Mesenchymal stem cell (in vitro differentiated cells and primary cell): Measurements from ENCODE around the gene CERS1.

Experiments used
- DNase-seq: peaks from one replicate; pipeline ENCODE4 v3.0.0-alpha.2; 2013
- H2AFZ ChIP-seq: one replicate; pipeline ENCODE4 v1.6.1; 2013; ENCODE audit warnings: low read depth, mild to moderate bottlenecking, control low read depth, inconsistent platforms, low read length, moderate library complexity
- H2AK5ac ChIP-seq: 2 replicates; pipeline ENCODE4 v1.6.1; 2013; ENCODE audit warnings: low read length, moderate library complexity, mild to moderate bottlenecking, inconsistent platforms; ENCODE audit not compliant: severe bottlenecking
- H2BK120ac ChIP-seq: one replicate; pipeline ENCODE4 v1.6.1; 2013; ENCODE audit warnings: low read depth, mild to moderate bottlenecking, inconsistent platforms, low read length, moderate library complexity
- H2BK12ac ChIP-seq, 2 experiments: one replicate each; pipeline ENCODE4 v1.6.1; 2013; ENCODE audit warnings: inconsistent platforms in 2 of 2, low read length in 2 of 2, mild to moderate bottlenecking in 2 of 2, moderate library complexity in 2 of 2, control low read depth in 1 of 2
- H2BK15ac ChIP-seq: one replicate; pipeline ENCODE4 v1.6.1; 2013; ENCODE audit warnings: mild to moderate bottlenecking, low read depth, inconsistent platforms; ENCODE audit not compliant: poor library complexity, severe bottlenecking
- H2BK5ac ChIP-seq: 2 replicates; pipeline ENCODE4 v1.6.1; 2013; ENCODE audit warnings: low read depth, mild to moderate bottlenecking, low read length, control low read depth, inconsistent platforms; ENCODE audit not compliant: poor library complexity, severe bottlenecking
- H3K14ac ChIP-seq, 2 experiments: one replicate each; pipeline ENCODE4 v1.6.1; 2013; ENCODE audit warnings: inconsistent platforms in 2 of 2, low read length in 2 of 2, control low read depth in 1 of 2, mild to moderate bottlenecking in 1 of 2, moderate library complexity in 1 of 2
- H3K18ac ChIP-seq, 2 experiments: one replicate each; pipeline ENCODE4 v1.6.1; 2013; ENCODE audit warnings: inconsistent platforms in 2 of 2, low read length in 2 of 2, control low read depth in 1 of 2, low read depth in 1 of 2, mild to moderate bottlenecking in 1 of 2
- H3K23ac ChIP-seq, 2 experiments: one replicate each; pipeline ENCODE4 v1.6.1; 2013; ENCODE audit warnings: inconsistent platforms in 2 of 2, low read length in 2 of 2, mild to moderate bottlenecking in 2 of 2, moderate library complexity in 2 of 2, control low read depth in 1 of 2
- H3K27ac ChIP-seq: 2 replicates; pipeline ENCODE4 v1.5.1; 2013; ENCODE audit warnings: mild to moderate bottlenecking, moderate library complexity, low read length, control low read depth, inconsistent platforms; ENCODE audit not compliant: poor library complexity, severe bottlenecking
- H3K27me3 ChIP-seq, 2 experiments: 2 replicates each; pipeline versions ENCODE4 v1.6.1 to v1.7.0; 2013; ENCODE audit warnings: low read length in 2 of 2, mild to moderate bottlenecking in 2 of 2, moderate library complexity in 2 of 2, control low read depth in 1 of 2, inconsistent platforms in 1 of 2; ENCODE audit not compliant: control insufficient read depth in 1 of 2, insufficient read depth in 1 of 2
- H3K36me3 ChIP-seq, 2 experiments: 2 replicates each; pipeline versions ENCODE4 v1.6.1 to v1.7.0; 2013; ENCODE audit warnings: low read length in 2 of 2, control low read depth in 1 of 2, inconsistent platforms in 1 of 2, low read depth in 1 of 2, mild to moderate bottlenecking in 1 of 2; ENCODE audit not compliant: insufficient read depth in 2 of 2, control insufficient read depth in 1 of 2
- H3K4ac ChIP-seq, 2 experiments: one replicate each; pipeline ENCODE4 v1.6.1; 2013; ENCODE audit warnings: inconsistent platforms in 2 of 2, low read length in 2 of 2, mild to moderate bottlenecking in 2 of 2, moderate library complexity in 2 of 2, control low read depth in 1 of 2, low read depth in 1 of 2
- H3K4me1 ChIP-seq: 2 replicates; pipeline ENCODE4 v1.6.1; 2013; ENCODE audit warnings: low read depth, low read length, control low read depth; ENCODE audit not compliant: control insufficient read depth, insufficient read depth
- H3K4me2 ChIP-seq: 2 replicates; pipeline ENCODE4 v1.6.1; 2013; ENCODE audit warnings: low read length, mild to moderate bottlenecking, inconsistent platforms; ENCODE audit not compliant: poor library complexity, severe bottlenecking
- H3K4me3 ChIP-seq, 2 experiments: 2 replicates each; pipeline versions ENCODE4 v1.5.1 to v1.7.0; 2013; ENCODE audit warnings: low read length in 2 of 2, mild to moderate bottlenecking in 2 of 2, control low read depth in 1 of 2, low read depth in 1 of 2; ENCODE audit not compliant: insufficient read depth in 1 of 2
- H3K79me1 ChIP-seq: replicated peaks from 2 replicates; pipeline ENCODE4 v1.6.1; 2013; ENCODE audit warnings: mild to moderate bottlenecking, control low read depth, low read length, inconsistent platforms; ENCODE audit not compliant: poor library complexity, severe bottlenecking
- H3K9ac ChIP-seq: 2 replicates; pipeline ENCODE4 v1.7.0; 2013; ENCODE audit warnings: mild to moderate bottlenecking, low read length, moderate library complexity
- H3K9me3 ChIP-seq: 2 replicates; pipeline ENCODE4 v1.7.0; 2013; ENCODE audit warnings: mild to moderate bottlenecking, low read length; ENCODE audit not compliant: control insufficient read depth
- H4K8ac ChIP-seq: one replicate; pipeline ENCODE4 v1.6.1; 2013; ENCODE audit warnings: inconsistent platforms, mild to moderate bottlenecking, low read length, moderate library complexity
- H4K91ac ChIP-seq: one replicate; pipeline ENCODE4 v1.6.1; 2013; ENCODE audit warnings: mild to moderate bottlenecking, low read length, inconsistent platforms
- WGBS: methylation state at CpG from one replicate; pipeline ENCODE4 v1.1.7; 2013; ENCODE audit warnings: mixed read lengths; 5-methylcytosine and 5-hydroxymethylcytosine counted together

CERS1 gene

GRCh38 chr19:18895038-18895823 is 727 bp downstream of the CERS1 start:
- WGBS: 1% methylated on average over 60 of the region's 72 CpGs
- H4K91ac ChIP-seq: no peak overlapping the region
- peak overlapping the region; percentile 48 to 67 for H3K4me3 ChIP-seq
- peak overlapping the region in 1 of 2 experiments; percentile 38 for H3K18ac ChIP-seq
- no peak overlapping the region for H2AK5ac ChIP-seq
- H3K9me3 ChIP-seq: no peaks in the 10 kb centered on the region
- H3K4me2 ChIP-seq: peak overlapping the region; percentile 97
- no peak overlapping the region for H2BK120ac ChIP-seq
- peaks cover 20% of the 10 kb centered on the region for H3K4me1 ChIP-seq
- peak overlapping the region; percentile 65 for H2AFZ ChIP-seq
- DNase-seq: peak; percentile 40
- peak overlapping the region in 1 of 2 experiments; percentile 27 for H3K14ac ChIP-seq
- no peak overlapping the region for H2BK12ac ChIP-seq
- peaks cover 12 to 23% of the 10 kb centered on the region in 2 experiments for H3K36me3 ChIP-seq
- H3K23ac ChIP-seq: peak overlapping the region in 1 of 2 experiments; percentile 64
- H3K27me3 ChIP-seq: peaks cover 34 to 35% of the 10 kb centered on the region in 2 experiments
- no peak overlapping the region for H3K9ac ChIP-seq
- no peaks in the 10 kb centered on the region for H3K79me1 ChIP-seq
- peak overlapping the region in 1 of 2 experiments; percentile 7 for H3K4ac ChIP-seq
- peak overlapping the region; percentile 29 for H4K8ac ChIP-seq
- no peak overlapping the region for H2BK5ac ChIP-seq
- no peak overlapping the region for H3K27ac ChIP-seq
- H2BK15ac ChIP-seq: peak overlapping the region; percentile 45

GRCh38 chr19:18894254-18895037 is 1.5 kb downstream of the CERS1 start:
- Histone ChIP-seq H2AFZ (peak overlapping the region; percentile 49), H2BK12ac (no peak overlapping the region), H3K27ac (no peak overlapping the region), H3K4me1 (peaks cover 20% of the 10 kb centered on the region), H2BK120ac (no peak overlapping the region), H3K36me3 (peaks cover 6 to 15% of the 10 kb centered on the region in 2 experiments), H3K27me3 (peaks cover 34 to 35% of the 10 kb centered on the region in 2 experiments), H3K4me2 (peak overlapping the region; percentile 97), H3K9me3 (no peaks in the 10 kb centered on the region), H3K4ac (peak overlapping the region in 1 of 2 experiments; percentile 7), H4K8ac (no peak overlapping the region), H2BK15ac (no peak overlapping the region), H3K4me3 (peak overlapping the region in 1 of 2 experiments; percentile 67), H3K9ac (no peak overlapping the region), H3K23ac (no peak overlapping the region), H4K91ac (peak overlapping the region; percentile 31), H3K79me1 (no peaks in the 10 kb centered on the region), H3K18ac (no peak overlapping the region), H3K14ac (no peak overlapping the region), H2AK5ac (no peak overlapping the region), H2BK5ac (no peak overlapping the region)
- no peak for DNase-seq
- 42% methylated on average over 23 of the region's 28 CpGs for WGBS

GRCh38 chr19:18893587-18894253 is 2.2 kb downstream of the CERS1 start:
- H2BK120ac ChIP-seq: no peak overlapping the region
- H3K9ac ChIP-seq: no peak overlapping the region
- H2BK15ac ChIP-seq: no peak overlapping the region
- H3K4me2 ChIP-seq: no peak overlapping the region
- no peak overlapping the region for H2BK5ac ChIP-seq
- H2AFZ ChIP-seq: no peak overlapping the region
- no peak overlapping the region for H2AK5ac ChIP-seq
- no peak overlapping the region for H2BK12ac ChIP-seq
- no peak overlapping the region for H3K23ac ChIP-seq
- no peak overlapping the region for H3K14ac ChIP-seq
- H3K9me3 ChIP-seq: no peaks in the 10 kb centered on the region
- peaks cover 34 to 35% of the 10 kb centered on the region in 2 experiments for H3K27me3 ChIP-seq
- no peak overlapping the region for H3K4ac ChIP-seq
- no peaks in the 10 kb centered on the region for H3K79me1 ChIP-seq
- H4K91ac ChIP-seq: no peak overlapping the region
- H4K8ac ChIP-seq: no peak overlapping the region
- DNase-seq: no peak
- H3K18ac ChIP-seq: no peak overlapping the region
- H3K36me3 ChIP-seq: peaks cover 0 to 8% of the 10 kb centered on the region in 2 experiments
- WGBS: 92% methylated on average over 16 of the region's 18 CpGs
- H3K4me1 ChIP-seq: peaks cover 20% of the 10 kb centered on the region
- H3K4me3 ChIP-seq: no peak overlapping the region
- no peak overlapping the region for H3K27ac ChIP-seq
